Cardiac fibroblast (primary cell): ENCODE measurements around the gene OOSP4B.

Source experiments
- DNase-seq, 2 donors: peaks; one replicate each; pipeline versions ENCODE4 v3.0.0 to v3.0.0-alpha.2; 2010; ENCODE audit warnings: low read depth in 2 of 2
- H3K4me3 ChIP-seq, 2 donors: replicated peaks in 1 of 2; 1 replicate in 1 of 2; 2 replicates in 1 of 2; pipeline ENCODE4 v1.5.1; 2011; ENCODE audit warnings: low read depth in 2 of 2, low read length in 2 of 2, mild to moderate bottlenecking in 2 of 2, moderate library complexity in 1 of 2
- TF ChIP-seq, protein P1 (sequence below): IDR thresholded peaks from one replicate; pipeline ENCODE4 v1.5.1; 2011; ENCODE audit warnings: low read depth, mild to moderate bottlenecking, low read length, inconsistent platforms

The OOSP4B gene

DNA sequence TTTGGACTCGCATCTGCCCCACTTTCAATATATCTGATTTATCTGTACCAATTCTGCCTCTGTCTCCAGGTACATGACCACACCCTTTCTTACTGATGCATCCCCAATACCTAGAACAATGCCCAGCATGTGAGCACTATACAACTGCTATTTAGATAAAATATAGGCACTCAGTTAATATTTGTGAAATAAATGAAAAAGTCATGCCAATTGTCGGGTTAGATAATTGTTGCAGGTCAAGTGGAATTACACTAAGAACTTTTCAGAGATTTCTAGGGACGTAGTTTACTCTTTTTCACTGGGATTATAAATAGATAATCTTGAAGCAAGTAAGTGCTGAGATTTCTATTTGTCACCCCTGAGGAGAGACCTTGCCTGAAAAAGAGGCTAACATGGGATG is 32.6 kb upstream of the OOSP4B start:
- H3K4me3 ChIP-seq: no peak overlapping the region
- TF ChIP-seq, protein P1, sequence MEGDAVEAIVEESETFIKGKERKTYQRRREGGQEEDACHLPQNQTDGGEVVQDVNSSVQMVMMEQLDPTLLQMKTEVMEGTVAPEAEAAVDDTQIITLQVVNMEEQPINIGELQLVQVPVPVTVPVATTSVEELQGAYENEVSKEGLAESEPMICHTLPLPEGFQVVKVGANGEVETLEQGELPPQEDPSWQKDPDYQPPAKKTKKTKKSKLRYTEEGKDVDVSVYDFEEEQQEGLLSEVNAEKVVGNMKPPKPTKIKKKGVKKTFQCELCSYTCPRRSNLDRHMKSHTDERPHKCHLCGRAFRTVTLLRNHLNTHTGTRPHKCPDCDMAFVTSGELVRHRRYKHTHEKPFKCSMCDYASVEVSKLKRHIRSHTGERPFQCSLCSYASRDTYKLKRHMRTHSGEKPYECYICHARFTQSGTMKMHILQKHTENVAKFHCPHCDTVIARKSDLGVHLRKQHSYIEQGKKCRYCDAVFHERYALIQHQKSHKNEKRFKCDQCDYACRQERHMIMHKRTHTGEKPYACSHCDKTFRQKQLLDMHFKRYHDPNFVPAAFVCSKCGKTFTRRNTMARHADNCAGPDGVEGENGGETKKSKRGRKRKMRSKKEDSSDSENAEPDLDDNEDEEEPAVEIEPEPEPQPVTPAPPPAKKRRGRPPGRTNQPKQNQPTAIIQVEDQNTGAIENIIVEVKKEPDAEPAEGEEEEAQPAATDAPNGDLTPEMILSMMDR: no peak
- DNase-seq: no peak

DNA sequence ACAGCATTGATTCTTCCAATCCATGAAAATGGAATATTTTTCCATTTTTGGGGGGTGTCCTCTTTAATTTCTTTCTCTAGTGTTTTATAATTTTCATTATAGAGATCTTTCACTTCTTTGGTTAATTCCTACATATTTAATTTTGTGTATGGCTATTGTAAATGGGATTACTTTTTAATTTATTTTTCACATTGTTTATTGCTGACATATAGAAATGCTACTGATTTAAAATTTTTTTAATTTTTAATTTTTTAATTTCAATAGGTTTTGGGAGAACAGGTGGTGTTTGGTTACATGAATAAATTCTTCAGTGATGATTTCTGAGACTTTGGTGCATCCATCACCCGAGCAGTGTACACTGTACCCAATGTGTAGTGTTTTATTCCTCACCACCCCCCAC is 26.6 kb upstream of the OOSP4B start:
- H3K4me3 ChIP-seq: no peak overlapping the region
- DNase-seq: no peak
- TF ChIP-seq, protein P1: no peak

DNA sequence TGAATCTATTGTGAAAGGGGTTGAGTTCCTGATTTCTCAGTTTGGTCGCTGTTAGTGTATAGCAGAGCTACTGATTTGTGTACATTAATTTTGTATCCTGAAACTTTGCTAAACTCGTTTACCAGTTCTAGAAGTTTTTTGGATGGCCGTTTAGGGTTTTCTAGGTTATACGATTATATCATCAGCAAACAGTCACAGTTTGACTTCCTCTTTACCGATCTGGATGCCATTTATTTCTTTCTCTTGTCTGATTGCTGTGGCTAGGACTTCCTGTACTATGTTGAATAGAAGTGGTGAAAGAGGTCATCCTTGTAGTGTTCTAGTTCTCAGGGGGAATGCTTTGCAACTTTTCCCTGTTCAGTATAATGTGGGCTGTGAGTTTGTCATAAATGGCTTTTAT is 24.6 kb upstream of the OOSP4B start:
- H3K4me3 ChIP-seq: no peak overlapping the region
- TF ChIP-seq, protein P1: no peak
- no peak for DNase-seq

DNA sequence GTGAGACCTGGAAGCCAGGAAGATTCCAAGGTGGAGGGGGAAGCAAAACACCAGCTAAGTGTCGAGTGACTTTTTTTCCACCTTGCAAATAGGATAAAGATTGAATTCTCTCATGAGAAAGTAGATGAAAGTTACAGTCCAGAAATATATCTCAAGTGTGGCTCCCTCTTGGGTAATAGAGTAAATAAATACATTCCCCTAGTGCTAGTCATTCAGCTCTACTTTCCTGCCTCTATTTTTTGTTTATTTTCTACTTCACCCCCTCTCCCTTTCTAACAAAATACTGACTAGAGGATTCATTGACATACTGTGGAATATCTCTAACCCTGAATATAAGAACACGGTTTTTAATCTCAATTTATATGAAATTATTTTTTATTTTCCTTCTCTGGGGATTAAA is 19.2 kb upstream of the OOSP4B start:
- TF ChIP-seq, protein P1: no peak
- H3K4me3 ChIP-seq: no peak overlapping the region
- DNase-seq: no peak

DNA sequence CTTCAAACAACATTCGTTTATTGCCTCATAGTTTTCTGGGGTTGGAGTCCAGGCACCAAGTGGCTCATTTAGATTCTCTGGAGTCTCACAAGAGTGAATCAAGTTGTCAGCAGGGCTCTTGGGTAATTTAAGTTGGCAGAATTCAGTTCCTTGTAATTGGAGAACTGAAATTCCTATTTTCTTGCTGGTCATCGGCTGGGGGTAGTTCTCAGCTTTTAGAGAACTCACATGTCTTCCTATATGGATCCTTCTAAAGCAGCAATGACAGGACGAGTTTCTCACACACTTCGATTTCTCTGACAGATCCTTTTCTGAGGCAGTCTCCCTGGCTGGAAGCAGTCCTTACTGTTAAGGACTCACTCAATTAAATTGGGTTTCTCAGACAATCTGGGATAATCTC is 17.3 kb upstream of the OOSP4B start:
- H3K4me3 ChIP-seq: no peak overlapping the region
- TF ChIP-seq, protein P1: no peak
- DNase-seq: no peak

DNA sequence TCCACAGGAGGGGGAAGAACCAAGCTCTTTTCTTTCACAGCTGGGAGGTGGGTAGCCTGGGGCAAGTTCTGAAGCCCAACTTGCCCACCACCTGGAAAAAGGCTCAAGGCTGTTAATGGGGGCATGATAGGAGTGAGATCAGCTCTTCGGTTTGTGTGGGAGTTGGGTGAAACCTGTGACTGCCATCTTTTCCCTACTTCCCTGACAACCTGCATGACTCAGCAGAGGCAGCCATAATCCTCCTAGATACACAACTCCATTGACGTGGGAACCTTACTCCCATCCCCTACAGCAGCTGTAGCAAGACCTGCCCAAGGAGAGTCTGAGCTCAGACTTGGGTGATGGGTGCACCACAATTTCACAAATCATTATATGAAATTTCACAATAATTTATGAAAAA is 13.3 kb upstream of the OOSP4B start:
- no peak for DNase-seq
- TF ChIP-seq, protein P1: no peak
- no peak overlapping the region for H3K4me3 ChIP-seq

DNA sequence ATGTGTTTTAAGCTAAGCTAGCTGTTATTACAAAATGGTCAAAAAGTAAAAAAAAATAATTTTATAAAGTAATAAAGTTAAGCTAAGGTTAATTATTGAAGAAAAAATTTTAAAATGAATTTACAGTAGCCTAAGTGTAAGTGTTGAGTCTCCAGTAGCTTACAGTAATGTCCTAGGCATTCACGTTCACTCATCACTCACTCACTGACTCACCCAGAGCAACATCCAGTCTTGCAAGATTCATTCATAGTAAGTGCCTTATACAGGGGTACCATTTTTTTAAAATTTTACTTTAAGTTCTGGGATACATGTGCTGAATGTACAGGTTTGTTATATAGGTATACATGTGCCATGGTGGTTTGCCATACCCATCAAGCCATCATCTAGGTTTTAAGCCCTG is 11.6 kb upstream of the OOSP4B start:
- TF ChIP-seq, protein P1: no peak
- no peak overlapping the region for H3K4me3 ChIP-seq
- DNase-seq: no peak
